Measurements from ENCODE around the gene DGKD.
A peak's percentile ranks its signal among the peaks of the same experiment; 100 is the strongest.
"Not testable (repeated sequence)": the region's sequence is repeated elsewhere in the genome, so short reads cannot be mapped to it uniquely, and the experiment has no call there.

Gene DGKD

DNA sequence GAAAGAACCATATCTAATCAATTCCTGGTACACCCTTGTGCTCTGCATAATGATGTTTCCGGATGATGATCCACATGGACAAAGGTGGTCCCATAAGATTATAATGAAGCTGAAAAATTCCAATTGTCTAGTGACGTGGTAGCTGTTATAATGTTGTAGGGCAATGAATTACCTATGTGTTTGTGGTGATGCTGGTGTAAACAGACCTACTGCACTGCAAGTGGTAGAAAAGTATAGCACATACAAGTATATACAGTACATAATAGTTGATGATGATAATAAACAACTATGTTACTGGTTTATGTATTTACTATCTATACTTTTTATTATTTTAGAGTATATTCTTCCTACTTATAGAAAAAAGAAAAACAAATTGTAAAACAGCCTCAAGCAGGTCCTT, 8.4 kb downstream of the DGKD start:
- no peak for DNase-seq

- DNase-seq = no peak
Measured at GRCh38 chr2:233363744-233364235, 9.5 kb downstream of the DGKD start.

DNA sequence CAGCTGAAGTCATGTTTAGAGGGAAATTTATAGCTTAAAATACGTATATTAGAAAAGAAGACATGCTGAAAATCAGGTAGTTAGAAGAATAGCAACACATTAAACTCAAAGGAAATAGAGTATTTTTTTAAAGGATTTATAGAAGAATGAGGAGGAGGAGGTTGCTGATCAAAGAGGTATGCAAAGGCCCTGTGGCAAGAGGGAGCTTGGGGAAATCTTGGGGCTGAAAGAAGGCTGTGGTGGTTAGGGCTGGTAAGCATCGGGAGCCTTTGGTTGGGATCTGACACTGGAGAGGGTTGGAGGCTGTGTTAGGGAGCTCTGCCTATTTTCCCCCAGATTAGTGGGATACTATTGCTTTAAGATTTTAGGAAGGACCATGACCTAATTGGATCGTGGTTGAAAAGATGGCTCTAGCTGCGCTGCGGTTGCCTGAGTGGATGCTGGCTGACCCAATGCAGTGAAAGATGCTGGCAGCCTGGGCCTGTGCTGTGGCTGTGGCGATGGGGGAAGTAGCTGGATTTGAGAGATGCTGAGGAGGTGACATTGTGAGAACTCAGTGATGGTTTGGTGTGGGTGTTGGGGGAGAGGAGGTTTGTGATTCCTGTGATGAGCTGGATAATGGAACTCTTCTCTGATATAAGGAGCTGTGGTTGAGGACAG, 11.7 kb downstream of the DGKD start:
- DNase-seq = no peak

GRCh38 chr2:233367586-233367985, 13.3 kb downstream of the DGKD start:
- DNase-seq = no peak

DNA sequence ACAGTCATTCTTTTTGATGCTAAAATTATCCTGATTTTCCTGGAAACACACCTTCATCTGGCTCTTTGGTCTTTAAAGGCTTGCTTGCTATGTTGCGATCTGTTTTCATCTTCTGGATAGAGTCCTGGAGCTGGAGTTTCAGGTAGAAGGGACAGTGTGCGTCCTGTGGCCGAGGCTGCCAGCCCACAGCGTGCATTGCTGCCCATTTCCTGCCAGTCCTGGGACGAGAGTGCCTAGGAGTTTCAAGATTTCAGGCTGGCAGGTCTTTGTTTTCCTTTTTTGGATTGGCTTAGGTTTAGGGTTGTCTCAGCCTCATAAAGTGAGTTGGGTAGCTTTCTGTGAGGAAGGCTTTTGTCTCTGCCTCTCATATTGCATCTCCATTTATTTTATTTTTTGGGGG, 14.5 kb downstream of the DGKD start:
- DNase-seq = no peak

DNA sequence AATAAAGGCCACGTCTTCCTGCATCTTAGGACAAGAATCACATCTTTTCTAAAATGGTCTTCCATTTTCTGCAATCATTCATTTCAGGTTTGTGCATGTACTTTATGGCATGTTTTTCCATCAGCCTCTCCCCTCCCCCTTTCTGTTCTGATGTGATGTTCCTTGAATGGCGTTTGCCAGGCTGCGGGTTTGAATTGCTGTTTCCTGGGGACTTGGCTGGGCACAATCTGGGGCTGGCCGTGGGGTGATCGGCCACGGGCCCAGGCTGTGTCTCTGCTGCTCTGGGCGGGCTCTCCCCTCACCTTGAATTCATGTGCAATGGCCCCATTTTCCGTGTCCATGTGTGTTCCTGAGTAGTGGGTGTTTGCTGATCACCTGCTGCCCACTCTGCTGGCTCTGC, 15.2 kb downstream of the DGKD start:
- no peak for DNase-seq

GRCh38 chr2:233369897-233370685, 15.8 kb downstream of the DGKD start:
- DNase-seq = no peak

GRCh38 chr2:233371641-233372040, 17.3 kb downstream of the DGKD start:
- DNase-seq = no peak

- DNase-seq = no peak
Measured at GRCh38 chr2:233372855-233373254, 18.6 kb downstream of the DGKD start.

GRCh38 chr2:233373316-233373715, 19.0 kb downstream of the DGKD start:
- no peak for DNase-seq

DNA sequence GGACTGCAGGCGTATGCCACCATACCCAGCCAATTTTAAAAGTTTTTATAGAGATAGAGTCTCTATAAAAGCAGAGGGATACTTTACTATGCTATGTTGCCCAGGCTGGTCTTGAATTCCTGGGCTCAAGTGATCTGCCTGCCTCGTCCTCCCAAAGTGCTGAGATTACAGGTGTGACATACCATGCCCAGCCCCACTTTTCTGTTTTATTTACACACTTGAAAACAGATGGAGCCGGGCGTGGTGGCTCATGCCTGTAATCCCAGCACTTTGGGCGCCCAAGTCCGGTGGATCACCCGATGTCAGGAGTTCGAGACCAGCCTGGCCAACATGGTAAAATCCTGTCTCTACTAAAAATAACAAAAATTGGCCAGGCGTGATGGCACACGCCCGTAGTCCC, 20.5 kb downstream of the DGKD start:
- DNase-seq = not testable (repeated sequence)

DNA sequence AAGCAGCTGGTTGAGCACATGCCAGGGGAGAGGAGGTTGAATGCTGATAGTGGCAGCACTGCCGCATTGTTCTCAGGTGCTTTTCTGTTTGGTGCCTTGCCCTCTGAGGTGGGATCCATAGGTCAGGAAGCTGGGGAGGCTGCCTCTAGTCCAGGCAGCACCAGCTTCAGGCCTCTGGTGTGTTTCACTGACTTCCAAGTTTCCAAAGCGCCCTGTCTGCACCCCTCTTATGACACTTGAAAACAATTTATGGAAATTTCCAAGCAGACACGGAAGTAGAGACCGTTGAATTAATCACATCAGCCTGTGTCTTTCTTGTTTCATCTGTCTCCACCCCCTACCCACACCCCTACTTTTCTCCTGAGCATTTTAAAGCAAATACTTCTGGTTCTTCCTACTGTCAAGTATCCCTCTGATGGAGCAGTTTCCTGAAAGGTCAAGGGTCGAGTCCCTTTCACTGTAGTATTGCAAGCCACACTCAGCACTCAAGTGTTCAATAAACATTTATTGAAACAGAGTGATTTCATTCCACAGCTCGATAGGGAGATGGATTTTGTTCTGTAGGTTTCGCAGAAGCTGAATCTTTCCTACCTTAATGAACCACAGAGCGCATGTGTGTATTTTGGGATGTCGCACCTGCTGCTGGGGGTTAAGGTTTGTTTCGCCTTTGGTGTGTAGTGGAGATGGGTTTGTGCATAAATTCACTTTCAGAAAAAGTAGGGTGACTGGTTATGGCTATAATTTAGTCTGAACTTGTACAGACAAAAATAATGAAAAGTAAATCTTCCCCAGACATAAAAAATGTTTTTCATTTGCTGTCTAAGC, 21.4 kb downstream of the DGKD start:
- DNase-seq = no peak

DNA sequence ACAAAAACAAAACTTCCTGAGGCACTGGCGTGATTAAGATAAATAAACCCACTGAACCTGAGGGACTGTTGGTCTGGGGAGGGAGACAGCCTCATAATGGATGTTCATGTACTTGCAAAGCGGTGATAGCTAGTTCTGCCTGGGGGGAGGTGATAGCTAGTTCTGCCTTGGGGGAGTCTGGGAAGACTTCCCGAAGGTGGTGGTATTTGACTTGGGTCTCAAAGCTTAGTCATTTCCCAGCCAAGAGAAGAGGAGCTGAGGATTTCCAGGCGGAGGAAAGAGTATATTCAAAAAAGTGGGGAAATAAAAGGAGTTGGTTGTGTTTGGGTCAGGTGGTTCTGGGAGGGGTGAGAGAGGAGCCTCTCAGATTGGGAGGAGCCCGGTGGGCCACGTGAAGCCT, 24.7 kb downstream of the DGKD start:
- no peak for DNase-seq

DNA sequence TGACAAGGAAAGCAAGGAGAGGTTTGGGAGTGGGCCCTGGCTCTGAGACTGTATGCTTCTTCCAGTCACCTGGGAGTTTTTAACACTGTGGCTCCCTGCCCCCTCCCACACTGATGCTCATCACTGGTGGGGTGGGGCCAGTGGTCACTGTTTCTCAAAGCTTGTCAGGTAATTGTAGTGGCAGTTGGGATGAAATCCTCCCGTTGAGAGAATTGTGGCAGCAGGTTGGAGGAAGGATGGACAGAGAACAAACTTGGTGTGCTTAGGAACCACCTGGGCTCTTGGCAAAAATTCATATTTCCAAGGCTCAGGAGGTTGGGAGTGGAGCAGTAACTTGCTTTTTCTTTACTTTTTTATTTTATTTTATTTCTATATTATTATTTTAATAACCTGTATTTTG, 25.1 kb downstream of the DGKD start:
- no peak for DNase-seq

DNA sequence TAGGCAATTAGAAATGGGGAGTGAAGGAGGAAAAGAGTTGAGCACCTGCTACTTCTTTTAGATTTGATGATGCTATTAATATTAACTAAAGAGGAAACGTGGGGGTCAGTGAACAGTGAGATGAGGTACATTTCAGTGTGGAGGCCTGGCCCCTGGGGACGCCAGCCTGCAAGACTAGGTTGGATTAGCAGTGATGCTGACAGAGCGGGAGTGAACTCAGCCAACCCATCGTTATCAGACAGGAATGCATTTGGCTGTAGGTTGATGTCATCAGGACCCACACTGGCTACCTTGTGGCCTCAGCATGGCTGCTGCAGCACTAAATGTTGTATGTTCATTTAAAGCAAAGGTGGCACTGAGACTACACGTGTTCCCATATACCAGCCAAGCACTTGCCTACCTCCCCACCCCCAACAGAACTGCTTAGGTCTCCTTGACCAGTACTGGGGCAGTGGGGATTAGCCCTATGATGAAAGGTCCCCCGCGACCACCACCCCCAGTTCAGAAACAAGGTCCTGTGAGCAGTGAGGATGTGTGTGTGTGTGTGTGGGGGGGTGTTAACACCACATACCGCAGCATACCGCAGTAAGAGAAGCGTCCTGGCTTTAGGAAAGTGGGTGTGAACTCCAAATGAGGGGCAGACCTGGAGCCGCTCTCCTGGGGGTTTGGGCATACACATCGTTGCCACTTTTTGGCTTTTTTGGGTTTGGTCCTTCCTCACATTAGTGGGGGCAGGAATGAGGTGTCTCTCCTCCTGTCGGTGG, 26.0 kb downstream of the DGKD start:
- DNase-seq = no peak

DNA sequence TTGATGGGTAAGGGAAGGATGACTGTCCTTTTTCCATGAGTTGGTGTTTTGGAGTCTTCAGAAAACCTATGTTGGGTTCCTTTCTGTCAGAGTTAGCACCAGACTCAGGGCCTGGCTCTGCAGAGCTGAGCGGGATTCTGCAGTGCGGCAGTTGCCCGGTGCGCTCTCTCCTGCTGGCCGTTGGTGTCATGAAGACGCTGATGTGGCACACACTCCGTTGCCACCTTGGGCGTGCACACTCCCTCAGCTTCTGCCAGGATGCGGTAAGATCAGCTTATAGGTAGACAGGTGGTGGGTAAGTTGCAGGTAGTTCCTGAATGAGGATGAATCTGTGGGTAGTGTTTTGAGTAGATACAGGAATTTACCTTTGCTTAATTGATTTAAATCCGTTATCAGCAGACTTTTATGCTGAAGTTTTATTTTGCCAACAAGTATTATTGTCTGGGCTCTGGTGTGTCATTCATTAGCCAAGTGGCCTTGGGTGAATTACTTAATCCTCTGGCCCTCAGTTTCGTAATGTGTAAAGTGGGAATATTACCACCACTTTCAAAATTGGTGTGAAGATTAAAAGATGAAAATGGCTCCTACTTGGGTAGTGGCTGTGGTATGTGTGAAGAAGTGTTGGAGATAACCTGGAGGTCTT, 26.8 kb downstream of the DGKD start:
- DNase-seq = no peak

GRCh38 chr2:233381638-233381995, 27.3 kb downstream of the DGKD start:
- no peak for DNase-seq

- no peak for DNase-seq
Measured at GRCh38 chr2:233384015-233384414, 29.7 kb downstream of the DGKD start.

DNA sequence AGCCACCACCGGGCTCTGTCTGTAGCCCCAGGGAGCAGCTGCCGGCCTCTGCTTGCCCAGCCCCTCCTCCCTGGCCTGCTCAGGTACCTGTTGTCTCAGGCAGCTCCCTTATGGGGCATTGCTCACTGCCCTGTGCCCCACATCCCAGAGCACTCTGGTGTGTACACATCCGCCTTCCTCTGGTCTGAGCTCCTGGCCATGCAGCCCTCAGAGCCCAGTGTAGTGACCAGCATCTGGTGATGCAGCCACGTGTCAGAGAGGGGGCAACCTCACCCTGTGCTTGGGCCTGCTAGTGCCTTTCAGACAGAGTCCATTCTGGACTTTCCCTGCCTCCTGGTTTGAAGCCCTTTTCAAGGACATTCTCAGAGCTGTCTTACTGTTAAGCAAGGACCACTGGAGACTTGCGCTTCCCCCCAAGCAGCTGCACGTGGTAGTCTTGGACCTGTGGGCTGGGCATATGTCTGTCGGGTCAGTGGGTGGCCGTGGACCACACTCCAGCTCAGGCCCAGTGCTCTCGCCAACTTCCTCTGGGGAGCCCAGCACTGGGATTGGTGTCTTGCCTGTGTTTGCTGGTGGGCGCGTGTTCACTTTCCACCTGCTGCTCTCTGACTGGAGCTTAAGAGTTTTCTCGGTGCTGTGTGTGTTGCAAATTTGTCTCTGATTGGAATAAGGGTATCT, 30.7 kb downstream of the DGKD start:
- DNase-seq = peak in 1 of 2 experiments; percentile 46

GRCh38 chr2:233385489-233386044, 31.3 kb downstream of the DGKD start:
- DNase-seq = no peak

GRCh38 chr2:233386382-233387041, 32.2 kb downstream of the DGKD start:
- DNase-seq = no peak

Data from SHP77 (cell line).